ENCODE measurements around the gene TOB1.
A peak's percentile ranks its signal among the peaks of the same experiment; 100 is the strongest.
"Not testable (repeated sequence)": the region's sequence is repeated elsewhere in the genome, so short reads cannot be mapped to it uniquely, and the experiment has no call there.

TOB1 gene

GRCh38 chr17:50861822-50862528, 4.2 kb downstream of the TOB1 start:
- no peak overlapping the region for H3K4me3 ChIP-seq (ENCODE audit: low read length)
- peak; percentile 39 for DNase-seq (ENCODE audit: low read depth)
- TF ChIP-seq CTCF (conservative IDR thresholded peaks at IDR 0.05; ENCODE audit: low read length) = 0 out of 2 replicates have a peak, but pooled peaks have one; percentile 8

GRCh38 chr17:50861334-50861676, 4.8 kb downstream of the TOB1 start:
- no peak for TF ChIP-seq CTCF (conservative IDR thresholded peaks at IDR 0.05; ENCODE audit: low read length)
- DNase-seq (ENCODE audit: low read depth) = no peak
- no peak overlapping the region for H3K4me3 ChIP-seq (ENCODE audit: low read length)

DNA sequence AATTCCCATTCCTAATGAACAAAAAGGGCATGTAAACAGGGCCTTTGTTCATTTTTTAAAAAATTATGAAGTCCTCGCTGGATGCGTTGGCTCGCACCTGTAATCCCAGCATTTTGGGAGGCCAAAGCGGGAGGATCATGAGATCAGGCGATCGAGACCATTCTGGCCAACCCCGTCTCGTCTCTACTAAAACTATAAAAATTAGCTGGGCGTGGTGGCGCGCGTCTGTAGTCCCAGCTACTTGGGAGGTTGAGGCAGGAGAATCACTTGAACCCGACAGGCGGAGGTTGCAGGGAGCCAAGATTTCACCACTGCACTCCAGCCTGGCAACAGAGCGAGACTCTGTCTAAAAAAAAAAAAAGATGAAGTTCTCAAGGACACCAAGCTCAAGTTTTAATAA, 6.4 kb downstream of the TOB1 start:
- not testable (repeated sequence) for H3K4me3 ChIP-seq (ENCODE audit: low read length); DNase-seq (ENCODE audit: low read depth)

- no peak for TF ChIP-seq CTCF (conservative IDR thresholded peaks at IDR 0.05; ENCODE audit: low read length)
- H3K4me3 ChIP-seq (ENCODE audit: low read length) = no peak overlapping the region
- no peak for DNase-seq (ENCODE audit: low read depth)
Measured at GRCh38 chr17:50858486-50859225, 7.5 kb downstream of the TOB1 start.

DNA sequence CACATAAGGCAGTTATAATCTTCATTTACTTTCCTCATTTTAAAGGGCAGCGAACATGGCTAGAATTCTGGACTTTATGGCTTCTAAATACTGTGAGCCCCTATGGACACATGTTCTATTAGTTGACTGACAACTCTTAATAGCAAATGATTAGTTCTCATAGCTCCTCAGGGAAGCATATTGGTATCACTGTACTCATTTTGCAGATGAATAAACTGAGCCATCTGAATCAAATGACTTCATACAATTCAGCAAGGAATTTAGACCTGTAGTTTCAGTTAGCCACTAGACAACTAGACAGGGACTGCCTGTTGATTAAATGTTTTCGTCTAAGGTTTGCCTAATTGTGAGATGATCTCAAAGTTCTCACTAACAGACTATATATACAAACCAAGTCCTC, 9.7 kb downstream of the TOB1 start:
- H3K4me3 ChIP-seq (ENCODE audit: low read length) = no peak overlapping the region
- no peak for DNase-seq (ENCODE audit: low read depth)
- no peak for TF ChIP-seq CTCF (conservative IDR thresholded peaks at IDR 0.05; ENCODE audit: low read length)

DNA sequence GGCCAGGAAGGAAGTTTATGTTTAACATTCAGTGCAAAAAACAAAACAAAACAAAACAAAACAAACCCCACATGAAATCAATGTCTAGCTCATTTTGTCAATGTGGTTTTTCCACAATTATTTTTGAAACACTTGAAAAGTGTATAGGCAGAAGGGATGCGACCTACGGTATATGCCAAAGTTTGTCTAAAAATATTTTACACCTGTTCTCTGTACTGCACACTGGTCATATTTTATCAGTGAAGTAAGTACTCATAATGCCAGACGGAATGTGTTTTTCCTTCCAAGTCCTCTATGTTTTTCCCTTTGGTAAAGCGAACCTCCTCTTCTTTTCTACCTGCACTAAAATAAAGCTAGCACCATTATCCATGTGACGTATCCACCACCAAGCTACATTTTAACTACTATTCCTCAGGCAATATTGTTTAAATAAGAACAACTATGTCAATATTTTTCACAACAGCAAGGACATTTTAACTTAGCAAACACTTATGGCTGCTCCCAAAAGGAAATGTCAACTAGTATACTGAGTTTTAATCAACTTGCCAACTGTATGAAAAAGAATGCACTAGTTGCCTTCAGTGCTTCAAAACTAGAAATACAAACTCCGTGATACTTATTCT, 10.3 kb downstream of the TOB1 start:
- no peak overlapping the region for H3K4me3 ChIP-seq (ENCODE audit: low read length)
- TF ChIP-seq CTCF (conservative IDR thresholded peaks at IDR 0.05; ENCODE audit: low read length) = no peak
- no peak for DNase-seq (ENCODE audit: low read depth)

DNA sequence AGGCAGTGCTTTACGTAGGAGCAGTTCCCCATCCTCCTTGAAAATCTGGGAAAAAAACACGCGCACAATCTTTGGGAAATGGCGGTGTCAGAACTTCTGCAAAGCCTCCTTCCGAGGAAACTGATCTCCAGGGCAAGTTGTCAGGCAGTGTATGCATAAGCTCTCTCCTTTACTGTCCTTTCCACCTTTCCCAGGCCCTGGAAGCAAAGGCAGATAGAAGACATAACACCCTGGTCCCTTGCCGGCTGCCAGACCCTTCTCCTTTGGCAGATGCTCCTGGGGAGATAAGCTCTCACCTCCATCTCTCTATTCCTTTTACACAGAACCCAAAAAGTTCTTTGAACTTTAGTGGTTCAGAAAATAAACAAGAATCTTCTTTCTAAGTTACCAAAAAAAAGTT, 12.4 kb downstream of the TOB1 start:
- no peak for DNase-seq (ENCODE audit: low read depth)
- no peak for TF ChIP-seq CTCF (conservative IDR thresholded peaks at IDR 0.05; ENCODE audit: low read length)
- H3K4me3 ChIP-seq (ENCODE audit: low read length) = no peak overlapping the region

Measured in AG10803 (cell line).